ENCODE results near the gene CTNNA3.

Gene CTNNA3

DNA sequence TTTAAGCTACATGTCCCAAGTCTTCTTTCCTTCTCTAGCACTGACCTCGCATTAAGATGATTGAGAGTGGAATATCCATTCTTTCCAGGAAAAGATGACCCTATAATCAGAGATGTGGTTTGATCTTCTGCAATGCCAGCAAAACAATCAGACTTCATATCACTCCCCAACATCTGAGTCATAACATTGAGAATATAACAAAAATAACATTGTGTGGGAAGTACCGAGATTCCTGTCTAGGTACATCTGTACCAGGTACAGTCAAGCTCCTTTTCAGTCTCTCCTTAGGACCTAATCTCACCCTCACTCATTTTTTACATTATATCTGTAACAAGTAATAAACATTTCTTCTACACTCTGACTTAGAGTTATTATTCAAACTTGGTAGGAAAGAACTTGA, 568.6 kb downstream of the CTNNA3 start (continued):
- TF ChIP-seq ZNF747 (tag by site-specific recombination; IDR thresholded peaks at IDR 0.05): no peak
- TF ChIP-seq KLF7 (tag by site-specific recombination; IDR thresholded peaks at IDR 0.05; ENCODE audit: borderline replicate concordance): no peak

DNA sequence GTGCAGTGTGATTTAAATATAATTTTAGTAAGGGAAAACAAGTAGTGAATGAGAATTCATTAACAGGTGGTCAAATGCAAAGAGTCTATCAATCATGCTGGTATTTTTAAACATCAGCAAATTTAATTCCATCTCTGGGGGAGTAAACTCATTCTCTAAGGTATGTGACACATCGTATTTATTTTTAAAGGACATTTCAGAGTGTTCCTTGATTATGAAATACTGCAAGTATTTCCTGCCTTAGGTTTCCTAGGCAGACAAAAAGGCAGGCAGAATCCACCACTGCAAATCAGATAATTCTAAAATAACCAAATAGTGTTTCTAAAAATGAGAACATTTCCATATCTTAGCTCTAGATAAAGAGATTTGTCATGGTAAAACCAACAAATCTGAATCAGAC, 576.3 kb downstream of the CTNNA3 start:
- H3K4me3 ChIP-seq (ENCODE audit: low read depth, low read length): no peak overlapping the region
- ChIA-PET CTCF (no interaction called here), POLR2A (no interaction called here)
- H3K27ac ChIP-seq (ENCODE audit: extremely low read depth, low read depth, low read length): no peak overlapping the region
- no peak for TF ChIP-seq ZNF155 (tag by site-specific recombination; IDR thresholded peaks at IDR 0.05)
- TF ChIP-seq ZNF426 (tag by site-specific recombination; IDR thresholded peaks at IDR 0.05): no peak
- no peak for TF ChIP-seq KLF9 (tag by site-specific recombination; IDR thresholded peaks at IDR 0.05; ENCODE audit: low read depth)
- no peak for TF ChIP-seq ZSCAN16 (tag by site-specific recombination; IDR thresholded peaks at IDR 0.05)
- TF ChIP-seq ZNF654 (tag by site-specific recombination; IDR thresholded peaks at IDR 0.05; ENCODE audit: low read depth): no peak
- no peak for TF ChIP-seq ZNF561 (tag by site-specific recombination; IDR thresholded peaks at IDR 0.05; ENCODE audit: borderline replicate concordance)
- TF ChIP-seq, protein P1, sequence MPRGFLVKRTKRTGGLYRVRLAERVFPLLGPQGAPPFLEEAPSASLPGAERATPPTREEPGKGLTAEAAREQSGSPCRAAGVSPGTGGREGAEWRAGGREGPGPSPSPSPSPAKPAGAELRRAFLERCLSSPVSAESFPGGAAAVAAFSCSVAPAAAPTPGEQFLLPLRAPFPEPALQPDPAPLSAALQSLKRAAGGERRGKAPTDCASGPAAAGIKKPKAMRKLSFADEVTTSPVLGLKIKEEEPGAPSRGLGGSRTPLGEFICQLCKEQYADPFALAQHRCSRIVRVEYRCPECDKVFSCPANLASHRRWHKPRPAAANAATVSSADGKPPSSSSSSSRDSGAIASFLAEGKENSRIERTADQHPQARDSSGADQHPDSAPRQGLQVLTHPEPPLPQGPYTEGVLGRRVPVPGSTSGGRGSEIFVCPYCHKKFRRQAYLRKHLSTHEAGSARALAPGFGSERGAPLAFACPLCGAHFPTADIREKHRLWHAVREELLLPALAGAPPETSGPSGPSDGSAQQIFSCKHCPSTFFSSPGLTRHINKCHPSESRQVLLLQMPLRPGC (tag by site-specific recombination; IDR thresholded peaks at IDR 0.05): no peak
- TF ChIP-seq, protein P2, sequence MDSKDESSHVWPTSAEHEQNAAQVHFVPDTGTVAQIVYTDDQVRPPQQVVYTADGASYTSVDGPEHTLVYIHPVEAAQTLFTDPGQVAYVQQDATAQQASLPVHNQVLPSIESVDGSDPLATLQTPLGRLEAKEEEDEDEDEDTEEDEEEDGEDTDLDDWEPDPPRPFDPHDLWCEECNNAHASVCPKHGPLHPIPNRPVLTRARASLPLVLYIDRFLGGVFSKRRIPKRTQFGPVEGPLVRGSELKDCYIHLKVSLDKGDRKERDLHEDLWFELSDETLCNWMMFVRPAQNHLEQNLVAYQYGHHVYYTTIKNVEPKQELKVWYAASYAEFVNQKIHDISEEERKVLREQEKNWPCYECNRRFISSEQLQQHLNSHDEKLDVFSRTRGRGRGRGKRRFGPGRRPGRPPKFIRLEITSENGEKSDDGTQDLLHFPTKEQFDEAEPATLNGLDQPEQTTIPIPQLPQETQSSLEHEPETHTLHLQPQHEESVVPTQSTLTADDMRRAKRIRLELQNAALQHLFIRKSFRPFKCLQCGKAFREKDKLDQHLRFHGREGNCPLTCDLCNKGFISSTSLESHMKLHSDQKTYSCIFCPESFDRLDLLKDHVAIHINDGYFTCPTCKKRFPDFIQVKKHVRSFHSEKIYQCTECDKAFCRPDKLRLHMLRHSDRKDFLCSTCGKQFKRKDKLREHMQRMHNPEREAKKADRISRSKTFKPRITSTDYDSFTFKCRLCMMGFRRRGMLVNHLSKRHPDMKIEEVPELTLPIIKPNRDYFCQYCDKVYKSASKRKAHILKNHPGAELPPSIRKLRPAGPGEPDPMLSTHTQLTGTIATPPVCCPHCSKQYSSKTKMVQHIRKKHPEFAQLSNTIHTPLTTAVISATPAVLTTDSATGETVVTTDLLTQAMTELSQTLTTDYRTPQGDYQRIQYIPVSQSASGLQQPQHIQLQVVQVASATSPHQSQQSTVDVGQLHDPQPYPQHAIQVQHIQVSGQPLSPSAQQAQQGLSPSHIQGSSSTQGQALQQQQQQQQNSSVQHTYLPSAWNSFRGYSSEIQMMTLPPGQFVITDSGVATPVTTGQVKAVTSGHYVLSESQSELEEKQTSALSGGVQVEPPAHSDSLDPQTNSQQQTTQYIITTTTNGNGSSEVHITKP (tag by site-specific recombination; IDR thresholded peaks at IDR 0.05): no peak
- TF ChIP-seq, protein P3, sequence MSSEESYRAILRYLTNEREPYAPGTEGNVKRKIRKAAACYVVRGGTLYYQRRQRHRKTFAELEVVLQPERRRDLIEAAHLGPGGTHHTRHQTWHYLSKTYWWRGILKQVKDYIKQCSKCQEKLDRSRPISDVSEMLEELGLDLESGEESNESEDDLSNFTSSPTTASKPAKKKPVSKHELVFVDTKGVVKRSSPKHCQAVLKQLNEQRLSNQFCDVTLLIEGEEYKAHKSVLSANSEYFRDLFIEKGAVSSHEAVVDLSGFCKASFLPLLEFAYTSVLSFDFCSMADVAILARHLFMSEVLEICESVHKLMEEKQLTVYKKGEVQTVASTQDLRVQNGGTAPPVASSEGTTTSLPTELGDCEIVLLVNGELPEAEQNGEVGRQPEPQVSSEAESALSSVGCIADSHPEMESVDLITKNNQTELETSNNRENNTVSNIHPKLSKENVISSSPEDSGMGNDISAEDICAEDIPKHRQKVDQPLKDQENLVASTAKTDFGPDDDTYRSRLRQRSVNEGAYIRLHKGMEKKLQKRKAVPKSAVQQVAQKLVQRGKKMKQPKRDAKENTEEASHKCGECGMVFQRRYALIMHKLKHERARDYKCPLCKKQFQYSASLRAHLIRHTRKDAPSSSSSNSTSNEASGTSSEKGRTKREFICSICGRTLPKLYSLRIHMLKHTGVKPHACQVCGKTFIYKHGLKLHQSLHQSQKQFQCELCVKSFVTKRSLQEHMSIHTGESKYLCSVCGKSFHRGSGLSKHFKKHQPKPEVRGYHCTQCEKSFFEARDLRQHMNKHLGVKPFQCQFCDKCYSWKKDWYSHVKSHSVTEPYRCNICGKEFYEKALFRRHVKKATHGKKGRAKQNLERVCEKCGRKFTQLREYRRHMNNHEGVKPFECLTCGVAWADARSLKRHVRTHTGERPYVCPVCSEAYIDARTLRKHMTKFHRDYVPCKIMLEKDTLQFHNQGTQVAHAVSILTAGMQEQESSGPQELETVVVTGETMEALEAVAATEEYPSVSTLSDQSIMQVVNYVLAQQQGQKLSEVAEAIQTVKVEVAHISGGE (tag by site-specific recombination; conservative IDR thresholded peaks at IDR 0.05; ENCODE audit: low read depth): no peak
- no peaks in the 10 kb centered on the region for H3K36me3 ChIP-seq (ENCODE audit: control insufficient read depth in 2 of 2, insufficient read depth in 1 of 2, low read length in 2 of 2)
- no peaks in the 10 kb centered on the region for H3K9me3 ChIP-seq (ENCODE audit: control insufficient read depth, insufficient read depth, low read depth, low read length)
- H3K4me1 ChIP-seq (ENCODE audit: control insufficient read depth, insufficient read depth, low read length): peaks cover 16% of the 10 kb centered on the region

DNA sequence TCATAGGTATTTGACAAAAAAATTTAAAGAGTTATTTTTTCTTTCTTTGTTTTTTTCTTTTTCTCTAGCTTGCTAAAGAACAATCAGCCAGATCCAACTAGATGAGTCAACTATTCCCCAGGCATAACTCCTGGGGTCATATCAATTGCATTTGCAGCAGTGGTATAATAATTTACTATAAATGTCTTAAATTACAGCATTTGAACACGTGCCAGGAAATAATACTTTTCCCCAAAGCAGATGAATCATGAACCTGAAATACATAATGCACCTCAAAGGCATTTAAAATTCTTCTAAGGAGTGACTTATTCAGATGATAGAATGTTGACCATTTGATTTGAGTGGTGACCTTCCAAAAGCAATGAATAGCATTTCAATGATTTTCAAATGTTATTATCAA, 580.0 kb downstream of the CTNNA3 start:
- Histone ChIP-seq H3K9me3 (ENCODE audit: control insufficient read depth, insufficient read depth, low read depth, low read length) (no peaks in the 10 kb centered on the region), H3K4me3 (ENCODE audit: low read depth, low read length) (no peak overlapping the region), H3K27ac (ENCODE audit: extremely low read depth, low read depth, low read length) (no peak overlapping the region), H3K4me1 (ENCODE audit: control insufficient read depth, insufficient read depth, low read length) (peaks cover 18% of the 10 kb centered on the region), H3K36me3 (ENCODE audit: control insufficient read depth in 2 of 2, insufficient read depth in 1 of 2, low read length in 2 of 2) (no peaks in the 10 kb centered on the region)
- POLR2A ChIA-PET: no interaction called here
- TF ChIP-seq ZNF366 (tag by site-specific recombination; conservative IDR thresholded peaks at IDR 0.05): 0 out of 2 replicates have a peak, but pooled peaks have one; percentile 29
- TF ChIP-seq ZEB2 (tag by site-specific recombination; IDR thresholded peaks at IDR 0.05): no peak
- CTCF ChIA-PET: no interaction called here
